ENCODE measurements around the gene PLXNA2. TPM values are rescaled to one million over a fixed set of nuclear protein-coding genes. Genes with fewer than 3 reads are reported as not detected.

PLXNA2 gene
- polyA plus RNA-seq, 5 donors = 19.5 to 37.5 (median 26.6) TPM

DNA sequence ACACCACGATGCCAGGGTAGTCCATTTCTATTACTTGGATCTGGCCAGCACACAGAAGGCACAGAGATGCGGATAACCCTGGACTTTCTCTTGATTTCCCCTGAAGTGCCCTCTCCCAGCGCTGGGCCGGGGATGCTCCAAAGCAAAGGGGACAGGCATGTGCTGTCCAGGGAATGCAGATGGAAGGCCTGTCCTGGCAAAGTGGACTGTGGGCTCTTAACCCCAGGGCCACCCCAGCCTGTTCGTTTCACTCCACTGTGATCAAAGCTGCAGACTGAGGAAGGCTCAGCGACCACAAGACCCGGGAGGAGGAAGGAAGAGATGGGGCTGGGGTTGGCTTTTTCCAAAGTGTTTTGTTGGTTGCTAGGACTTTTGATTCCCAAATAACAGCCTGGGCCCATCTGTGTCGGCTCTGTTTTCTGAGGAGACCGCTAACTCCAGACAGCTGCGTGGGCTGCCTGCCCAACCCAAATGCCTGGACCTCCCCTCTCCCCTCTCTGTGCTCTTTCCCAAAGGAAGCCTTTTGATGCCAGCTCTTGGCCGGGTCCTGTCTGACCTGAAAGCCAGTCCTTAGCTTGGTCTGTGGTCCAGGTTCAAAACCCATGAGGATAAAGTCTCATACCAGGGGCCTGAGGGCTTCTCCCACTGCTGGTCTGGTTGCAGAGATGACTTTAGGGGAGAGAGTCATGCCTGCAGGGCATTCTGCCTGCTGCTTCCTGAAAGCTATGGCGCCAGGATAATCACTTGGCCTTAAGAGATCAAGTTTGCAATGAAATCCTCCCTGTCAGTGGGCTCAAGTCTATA, 213.7 kb downstream of the PLXNA2 start:
- peak; percentile 93 to 95 for DNase-seq

GRCh38 chr1:208029381-208030287, 214.6 kb downstream of the PLXNA2 start:
- peak in 1 of 2 donors; percentile 32 for DNase-seq

- no peak for DNase-seq
These were observed 215.7 kb downstream of the PLXNA2 start for GRCh38 chr1:208028526-208028925.

GRCh38 chr1:208027861-208028260, 216.3 kb downstream of the PLXNA2 start:
- no peak for DNase-seq

DNA sequence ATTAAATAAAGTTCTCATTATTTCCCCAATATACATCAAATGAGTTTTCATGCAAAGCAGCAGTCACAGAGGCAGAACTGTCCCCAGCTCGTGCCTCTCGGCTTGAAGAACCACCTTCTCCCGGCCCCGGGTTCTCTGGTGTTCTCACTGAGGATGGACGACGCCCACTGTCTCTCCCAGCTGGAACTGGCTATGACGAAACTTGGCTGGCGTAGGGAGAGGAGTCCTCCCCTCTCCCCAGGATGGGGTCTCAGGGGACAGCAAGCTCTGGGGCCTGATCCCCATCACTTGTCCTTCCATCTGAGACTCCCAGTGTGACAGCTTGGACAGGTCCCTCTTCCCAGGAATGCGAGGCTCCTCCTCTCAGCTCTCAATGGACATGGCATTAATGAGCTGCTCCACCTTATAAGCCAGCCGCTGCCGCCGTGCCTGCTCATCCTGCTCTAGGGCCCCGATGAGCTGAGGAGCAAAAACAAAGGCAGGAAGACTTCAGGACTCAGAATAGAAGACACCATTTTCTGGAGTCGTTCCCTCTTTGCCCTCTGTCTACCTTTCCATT, 217.2 kb downstream of the PLXNA2 start:
- DNase-seq = no peak

DNA sequence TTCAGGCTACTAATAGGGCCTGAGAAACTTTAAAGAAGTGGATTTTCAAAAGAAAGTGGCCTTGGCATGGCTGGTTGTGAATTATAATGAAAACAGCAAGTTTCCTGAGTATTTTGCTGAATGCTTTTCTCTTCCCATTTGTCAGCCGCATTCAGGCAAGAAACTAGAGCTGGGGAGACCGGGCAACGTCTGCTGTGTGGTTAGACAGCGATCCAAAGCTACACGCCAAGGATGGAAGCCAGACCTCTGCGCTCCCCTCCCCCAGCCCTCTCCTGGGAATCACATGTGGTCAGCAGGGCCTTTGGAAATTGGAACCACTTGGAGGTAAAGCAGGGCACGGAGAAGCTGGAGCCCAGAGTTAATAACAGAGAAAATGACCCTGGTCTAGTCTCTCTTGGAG, 219.2 kb downstream of the PLXNA2 start:
- DNase-seq = no peak

- no peak for DNase-seq
These were observed 219.8 kb downstream of the PLXNA2 start for GRCh38 chr1:208024406-208024805.

- DNase-seq = no peak
These were observed 224.9 kb downstream of the PLXNA2 start for GRCh38 chr1:208019257-208019656.

- no peak for DNase-seq
These were observed 228.9 kb downstream of the PLXNA2 start for GRCh38 chr1:208015255-208015654.

- no peak for DNase-seq
These were observed 231.0 kb downstream of the PLXNA2 start for GRCh38 chr1:208013210-208013609.

- no peak for DNase-seq
These were observed 231.5 kb downstream of the PLXNA2 start for GRCh38 chr1:208012721-208013120.

DNA sequence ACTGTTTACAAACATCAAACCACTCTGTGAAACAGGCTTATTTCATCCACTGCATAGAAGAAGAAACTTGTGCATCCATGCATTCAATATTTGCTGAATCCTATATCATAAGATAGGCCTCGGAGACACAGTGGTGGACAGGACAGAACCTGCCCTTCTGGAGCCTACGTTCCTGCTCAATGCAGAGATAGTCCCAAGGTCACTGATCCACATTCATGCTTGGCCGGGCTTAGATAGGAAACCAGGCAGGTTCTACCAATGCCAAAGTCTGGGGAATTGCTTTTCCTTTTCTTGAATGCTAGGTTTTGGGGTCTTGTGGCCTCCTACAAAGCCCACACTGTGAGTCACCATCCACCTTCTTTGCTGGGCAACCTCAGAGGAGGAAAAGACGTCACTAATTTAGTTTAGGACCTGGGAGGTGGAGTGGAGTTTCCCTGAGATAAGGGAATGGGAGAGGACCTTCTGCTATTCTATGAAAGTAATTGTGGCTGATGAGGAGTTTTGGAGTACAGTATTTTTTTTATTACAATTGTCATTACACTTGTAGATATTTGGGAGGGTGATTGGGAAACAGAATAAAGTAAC, 233.6 kb downstream of the PLXNA2 start:
- DNase-seq = no peak

DNA sequence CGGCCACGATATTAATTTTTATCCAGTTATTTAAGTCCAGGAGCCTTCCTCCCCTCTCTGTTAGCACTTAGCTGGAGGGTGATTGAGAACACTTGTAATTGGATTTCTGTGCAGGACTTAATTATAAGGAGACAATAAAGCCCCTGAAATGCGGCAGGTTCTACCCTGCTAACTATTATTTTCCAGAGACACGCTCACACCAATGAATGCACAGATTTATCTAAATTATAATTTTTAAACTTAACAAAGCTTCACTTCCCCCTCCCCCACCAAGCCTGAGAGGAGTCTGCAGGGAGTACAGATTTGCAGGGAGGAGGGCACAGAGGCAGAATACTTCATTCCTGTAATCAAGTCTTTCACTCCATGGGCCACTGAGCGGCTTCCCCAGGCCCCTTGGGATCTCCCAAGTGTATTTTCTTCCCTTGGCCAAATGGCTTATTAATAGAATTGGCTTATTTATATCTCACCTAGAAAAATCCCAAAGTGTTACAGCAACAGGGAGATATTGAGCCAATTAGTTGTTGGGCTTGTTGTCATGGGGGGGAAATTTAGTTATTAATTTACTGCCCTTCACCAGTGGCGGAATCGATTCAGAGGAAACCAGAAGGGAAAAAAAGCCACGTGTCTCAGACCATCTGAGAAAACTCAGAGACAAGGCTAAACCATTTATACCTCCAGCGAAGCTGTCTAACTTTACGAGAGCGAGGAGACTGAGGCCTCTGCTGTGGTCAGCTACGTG, 234.3 kb downstream of the PLXNA2 start:
- DNase-seq = no peak

DNA sequence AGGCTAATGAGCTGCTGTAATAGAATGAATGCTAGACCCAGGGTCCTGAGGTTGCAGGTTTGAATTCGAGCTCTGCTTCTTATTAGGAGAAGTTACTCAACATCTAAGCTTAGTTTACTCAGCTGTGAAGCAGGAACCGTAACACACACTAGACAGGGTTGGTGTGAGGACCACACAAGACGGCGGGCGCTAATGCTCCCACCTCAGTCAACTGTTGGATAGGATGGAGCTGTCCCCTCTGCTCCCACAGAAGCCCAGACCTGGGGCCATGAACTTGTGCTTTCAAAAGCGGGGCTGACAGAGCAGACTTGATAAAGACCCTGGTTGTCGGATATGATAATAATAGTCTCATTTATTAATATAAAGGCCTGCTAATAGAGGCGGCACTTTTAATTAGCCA, 234.9 kb downstream of the PLXNA2 start:
- no peak for DNase-seq

DNA sequence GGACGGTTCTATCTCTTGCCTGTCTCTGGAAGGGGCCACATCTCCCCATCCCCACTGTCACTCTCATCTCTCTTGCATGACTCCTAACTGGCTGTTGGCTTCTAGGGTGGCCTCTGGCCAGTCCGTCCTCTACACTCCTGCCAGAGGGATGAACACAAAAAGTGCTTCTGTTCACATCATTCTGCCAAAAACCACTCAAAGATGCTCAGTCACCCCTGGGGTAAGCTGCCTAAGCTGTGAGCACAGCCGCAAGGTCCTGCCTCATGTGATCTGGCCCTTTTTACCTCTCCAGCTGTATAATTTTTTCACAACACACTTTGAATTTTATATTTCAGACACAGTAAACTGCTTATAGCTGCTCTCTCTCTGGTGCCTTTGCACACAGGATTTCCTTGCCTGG, 235.7 kb downstream of the PLXNA2 start:
- no peak for DNase-seq

DNA sequence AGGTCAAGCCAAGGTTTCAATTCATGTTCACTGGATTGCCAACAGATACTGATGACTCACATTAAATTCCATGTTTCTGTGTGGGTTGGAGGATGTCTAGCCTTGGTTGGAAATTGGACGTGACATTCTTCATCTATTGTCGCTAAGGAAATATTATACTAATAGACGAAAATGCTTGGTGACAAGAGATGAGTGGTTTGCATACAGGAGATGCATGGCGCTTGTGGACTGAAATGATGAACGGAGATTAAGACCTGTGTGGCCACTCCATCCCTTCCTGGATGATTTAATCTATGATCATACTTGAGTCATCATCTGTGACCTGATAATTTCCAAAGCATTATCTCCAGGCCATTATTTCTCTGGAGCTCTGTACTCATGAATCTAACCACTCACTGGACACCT, 236.2 kb downstream of the PLXNA2 start:
- DNase-seq = no peak

DNA sequence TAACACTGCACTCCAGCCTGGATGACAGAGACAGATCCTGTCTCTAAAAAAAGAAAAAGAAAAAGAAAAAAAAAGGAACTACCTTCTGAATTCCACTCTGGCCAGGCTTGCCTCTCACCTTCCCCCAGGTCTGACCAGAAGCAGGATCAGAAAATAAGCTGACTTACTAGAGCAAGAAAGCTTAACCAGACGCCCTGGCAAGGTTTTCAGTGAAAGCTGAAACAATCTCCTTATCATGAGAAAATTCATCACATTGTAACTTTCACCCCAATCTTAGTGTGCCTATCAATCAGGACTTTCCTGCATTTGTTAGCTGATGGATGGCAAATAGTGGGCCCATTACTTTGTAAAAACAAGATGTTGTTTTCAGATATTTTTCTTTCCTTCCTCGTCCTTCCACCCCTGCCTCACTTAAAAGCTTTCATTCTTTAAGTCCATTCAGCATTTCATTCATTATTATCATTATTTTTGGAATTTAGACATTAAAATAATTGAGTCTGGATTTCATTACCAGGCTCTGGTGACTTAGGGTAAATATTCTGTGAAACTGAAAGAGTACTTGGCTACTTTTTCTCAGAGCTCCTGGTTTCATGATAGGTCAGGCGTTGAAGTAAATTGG, 236.8 kb downstream of the PLXNA2 start:
- DNase-seq = no peak

- DNase-seq = no peak
These were observed 237.8 kb downstream of the PLXNA2 start for GRCh38 chr1:208006258-208006920.

DNA sequence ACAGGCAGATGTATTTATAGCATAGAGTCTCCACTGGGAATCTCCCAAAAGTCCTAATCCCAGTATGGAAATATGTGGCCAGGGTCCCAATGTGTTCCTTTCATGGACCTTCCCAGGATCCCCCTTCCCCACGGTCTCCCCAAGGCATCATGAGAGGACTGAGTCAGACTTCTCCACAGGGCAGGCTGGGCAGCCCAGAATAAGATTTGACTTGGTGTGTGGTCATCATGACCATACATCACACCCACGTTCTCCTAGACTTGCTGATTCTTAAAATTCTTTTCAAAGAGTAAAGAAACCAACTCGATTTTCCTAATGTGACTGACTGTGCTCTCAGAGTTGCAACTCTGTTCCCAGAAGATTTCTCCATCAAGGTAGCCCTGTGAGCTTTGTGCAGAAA, 239.3 kb downstream of the PLXNA2 start:
- DNase-seq = no peak

GRCh38 chr1:208003241-208003640, 240.9 kb downstream of the PLXNA2 start:
- no peak for DNase-seq
